Measurements from ENCODE around the gene DLEC1.

DLEC1 gene

DNA sequence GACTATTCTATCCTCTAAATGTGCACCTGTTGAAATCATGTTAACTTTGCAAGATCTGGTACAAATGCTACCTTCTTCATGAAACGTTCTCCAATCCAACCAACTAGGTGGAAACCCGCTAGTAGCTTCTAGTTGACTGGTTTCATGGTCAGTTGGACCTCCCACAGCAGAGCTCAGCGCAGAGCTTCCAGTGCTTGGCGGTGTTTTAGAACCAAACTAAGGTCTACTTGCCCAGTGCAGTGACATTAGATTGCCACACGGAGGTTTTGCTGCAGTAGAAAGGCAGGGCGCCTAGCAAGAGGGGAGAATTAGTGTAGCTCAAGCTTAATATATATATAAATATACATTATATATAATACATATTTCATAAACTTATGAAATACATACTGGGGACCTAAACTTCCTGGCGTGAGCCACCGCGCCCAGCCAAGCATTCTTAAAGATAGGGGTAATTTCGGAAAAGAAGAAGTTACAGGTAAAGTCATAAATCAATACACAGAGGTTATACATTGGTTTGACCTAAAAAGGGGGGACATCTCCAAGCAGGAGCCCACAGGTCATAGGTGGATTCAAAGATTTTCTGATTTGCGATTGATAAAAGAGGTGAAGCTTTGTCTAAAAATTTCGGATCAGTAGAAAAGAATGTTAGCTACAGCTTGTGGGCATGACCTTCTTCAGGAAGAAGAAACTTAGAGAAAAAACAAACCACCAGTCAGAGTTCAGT, 124.3 kb downstream of the DLEC1 start:
- DNase-seq = no peak

DNA sequence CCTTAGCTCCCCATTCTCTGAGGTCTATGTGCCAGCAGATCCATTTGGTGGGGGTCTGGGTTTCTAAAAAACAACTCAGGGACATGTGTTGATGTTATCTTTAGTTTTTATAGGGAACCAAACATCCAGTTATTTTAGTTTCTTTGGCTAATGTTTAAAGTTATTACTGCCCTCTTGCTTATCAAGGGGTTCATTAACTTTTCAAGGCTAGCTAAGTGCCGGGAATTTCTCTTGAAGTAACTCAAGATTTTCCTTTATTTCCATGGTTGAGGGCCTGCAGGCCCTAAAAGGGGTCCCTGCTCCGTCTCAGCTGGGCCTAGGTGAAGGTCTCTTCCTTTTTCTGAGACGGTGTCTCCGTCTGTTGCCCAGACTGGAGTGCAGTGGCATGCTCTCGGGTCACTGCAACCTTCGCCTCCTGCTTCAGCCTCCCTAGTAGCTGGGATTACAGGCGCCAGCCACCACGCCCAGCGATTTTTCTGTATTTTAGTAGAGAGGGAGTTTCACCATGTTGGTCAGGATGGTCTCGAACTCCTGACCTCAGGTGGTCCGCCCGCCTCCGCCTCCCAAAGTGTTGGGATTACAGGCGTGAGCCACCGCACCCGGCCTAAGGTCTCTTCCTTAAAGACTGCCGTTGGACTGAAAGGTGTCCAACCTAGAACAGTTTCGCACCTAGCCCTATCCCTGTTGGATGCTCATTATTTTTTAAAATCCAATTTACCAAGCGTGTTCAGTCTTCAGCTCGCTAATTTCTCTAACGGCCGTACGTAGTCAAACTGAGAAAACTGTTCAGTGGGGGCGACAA, 125.0 kb downstream of the DLEC1 start:
- DNase-seq = no peak

DNA sequence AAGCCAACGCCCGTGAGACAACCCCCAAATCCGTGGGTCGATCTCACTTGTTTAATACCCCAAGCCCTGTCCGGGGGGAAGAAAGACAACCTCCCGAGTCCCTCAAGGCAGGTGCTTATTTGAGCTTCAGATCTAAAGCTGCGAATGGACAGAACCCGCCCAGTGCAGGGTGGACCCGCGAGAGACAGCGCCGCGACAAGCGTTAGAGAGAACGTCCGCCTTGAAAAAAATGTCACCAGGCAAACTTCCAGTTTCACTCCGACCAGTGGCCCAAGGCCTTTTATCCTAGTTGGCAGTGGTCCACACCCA, 125.6 kb downstream of the DLEC1 start:
- no peak for DNase-seq

DNA sequence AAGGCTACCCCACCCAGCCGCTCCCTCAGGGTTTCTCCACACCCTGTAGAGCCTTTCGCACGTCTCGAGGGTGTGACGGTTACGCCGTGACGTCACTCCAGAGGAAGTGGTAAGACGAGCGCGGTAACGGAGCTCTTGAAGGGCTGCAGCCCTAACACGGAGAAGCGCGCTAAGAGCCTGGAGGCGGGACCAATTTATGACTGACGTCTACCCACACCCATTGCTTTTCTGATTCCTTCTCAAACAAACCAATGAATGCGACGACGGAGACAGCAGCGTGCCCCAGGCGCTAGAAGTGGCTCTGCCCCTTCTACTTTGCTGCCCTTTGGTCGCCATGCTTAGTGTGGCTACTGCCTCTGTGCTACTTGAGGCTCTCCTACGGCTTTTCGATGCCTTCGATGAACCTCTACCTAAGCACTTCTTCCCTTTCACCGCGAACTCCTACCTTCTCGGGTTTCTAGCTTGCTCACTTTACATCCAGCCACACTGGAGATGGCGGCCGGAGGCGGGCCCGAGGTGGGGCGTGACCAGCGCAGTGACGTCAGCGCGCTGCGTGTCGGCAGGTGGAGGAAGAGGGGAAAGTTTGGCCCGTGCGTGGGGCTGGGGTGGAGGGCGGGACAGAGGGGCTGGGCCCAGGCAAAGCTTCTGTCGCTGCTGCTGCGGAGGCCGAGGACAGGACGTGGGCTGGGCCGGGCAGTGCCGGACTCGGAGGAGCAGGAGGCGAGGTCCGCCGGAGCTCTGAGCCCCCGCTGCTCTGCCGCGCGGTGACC, 126.1 kb downstream of the DLEC1 start, which contains the start of gene OXSR1:
Gene OXSR1, plus strand, starts transcription at position 586 of the 770 bp plus-strand sequence. CDS start 340 bp downstream, outside the sequence.
- DNase-seq = peak; percentile 87

DNA sequence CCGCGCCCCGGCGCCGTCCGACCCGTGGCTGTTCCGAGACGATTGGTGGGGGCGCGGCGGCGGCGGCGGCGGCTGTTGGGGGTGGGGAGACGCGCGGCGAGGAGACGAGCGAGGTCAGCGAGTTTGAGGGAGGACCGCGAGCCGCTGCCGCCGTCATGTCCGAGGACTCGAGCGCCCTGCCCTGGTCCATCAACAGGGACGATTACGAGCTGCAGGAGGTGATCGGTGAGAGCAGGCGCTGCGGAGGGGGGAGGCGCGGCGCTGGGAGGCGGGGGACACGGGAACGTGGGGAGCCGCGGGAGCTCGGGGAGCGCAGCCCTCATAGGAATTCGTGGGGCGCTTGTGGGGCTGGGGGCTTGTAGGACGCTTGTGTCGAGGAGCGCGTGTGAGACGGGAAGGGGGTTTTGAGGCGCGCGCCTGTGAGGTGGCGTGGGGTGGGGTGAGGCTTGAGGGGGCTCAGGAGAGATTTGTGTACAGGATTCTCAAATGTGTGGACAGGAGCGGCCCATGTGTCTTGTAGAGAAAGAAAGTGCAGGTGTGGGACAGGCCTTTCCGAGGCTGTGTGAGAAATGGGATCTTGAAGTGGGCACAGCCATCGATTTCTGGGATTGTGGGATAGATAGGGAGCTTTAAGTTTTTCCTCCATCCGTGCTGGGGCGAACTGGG, 126.8 kb downstream of the DLEC1 start:
- DNase-seq = no peak

DNA sequence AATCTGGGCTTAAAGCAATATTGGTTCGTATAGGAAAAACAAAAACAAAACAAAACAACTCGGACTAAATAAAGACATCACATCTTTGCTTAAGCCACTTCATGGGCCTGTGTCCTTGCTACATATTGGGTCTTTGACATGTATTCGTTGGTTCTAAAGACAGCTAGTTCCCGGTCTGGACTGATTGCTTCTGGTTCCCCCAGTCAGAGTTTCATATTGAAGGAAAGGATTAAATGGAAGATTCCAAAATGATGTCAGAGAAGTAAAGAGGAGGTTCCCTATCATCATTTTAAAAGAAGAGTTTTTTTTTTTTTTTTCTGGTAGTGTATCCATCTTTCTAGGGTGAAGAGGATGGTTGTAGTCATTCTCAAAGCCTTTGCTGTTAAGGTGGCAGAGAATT, 128.6 kb downstream of the DLEC1 start:
- no peak for DNase-seq

DNA sequence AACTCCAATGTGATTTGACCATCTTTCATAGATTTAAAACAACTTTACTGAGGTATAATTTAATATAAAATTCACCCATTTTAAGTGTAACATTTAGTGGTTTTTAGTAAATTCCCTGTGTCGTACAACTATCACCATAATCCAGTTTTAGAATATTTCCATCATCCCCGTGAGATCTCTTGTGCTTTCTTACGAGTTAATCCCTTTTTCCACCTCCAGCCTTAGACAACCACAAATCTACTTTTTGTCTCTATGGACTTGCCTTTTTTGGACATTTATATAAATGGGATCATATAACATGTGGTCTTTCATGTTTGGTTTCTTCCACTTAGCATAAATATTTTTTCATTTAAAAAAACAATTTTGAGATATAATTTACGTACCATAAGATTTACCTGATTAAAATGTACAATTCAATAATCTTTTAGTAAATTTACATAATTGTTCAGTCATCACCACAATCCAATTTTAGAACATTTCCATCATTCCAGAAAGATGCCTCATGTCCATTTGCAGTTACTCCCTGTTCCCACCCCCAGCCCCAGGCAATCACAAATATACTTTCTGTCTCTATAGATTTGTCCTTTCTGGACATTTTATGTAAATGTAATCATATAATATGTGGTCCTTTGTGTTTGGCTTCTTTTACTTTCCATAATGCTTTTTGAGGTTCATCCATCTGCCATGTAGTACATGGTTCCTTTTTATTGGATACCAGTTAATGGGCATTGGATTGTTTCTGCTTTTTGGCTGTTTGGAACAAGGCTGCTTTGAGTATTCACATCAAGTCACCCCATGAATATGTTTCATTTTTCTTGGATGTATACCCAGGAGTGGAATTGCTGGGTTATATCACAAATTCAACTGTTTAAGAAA, 129.4 kb downstream of the DLEC1 start:
- no peak for DNase-seq

DNA sequence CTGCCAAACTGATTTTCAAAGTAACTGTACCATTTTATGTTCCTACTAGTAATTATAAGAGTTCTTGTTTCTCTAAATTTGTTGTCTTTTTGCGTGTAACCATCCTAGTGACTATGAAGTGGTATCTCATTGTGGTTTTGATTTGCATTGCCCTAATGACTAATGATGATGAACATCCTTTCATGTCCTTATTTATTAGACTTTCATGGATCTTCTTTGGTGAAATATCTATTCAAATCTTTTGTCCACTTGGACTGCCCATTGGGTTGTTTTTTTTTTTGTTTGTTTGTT, 130.0 kb downstream of the DLEC1 start:
- DNase-seq = no peak

DNA sequence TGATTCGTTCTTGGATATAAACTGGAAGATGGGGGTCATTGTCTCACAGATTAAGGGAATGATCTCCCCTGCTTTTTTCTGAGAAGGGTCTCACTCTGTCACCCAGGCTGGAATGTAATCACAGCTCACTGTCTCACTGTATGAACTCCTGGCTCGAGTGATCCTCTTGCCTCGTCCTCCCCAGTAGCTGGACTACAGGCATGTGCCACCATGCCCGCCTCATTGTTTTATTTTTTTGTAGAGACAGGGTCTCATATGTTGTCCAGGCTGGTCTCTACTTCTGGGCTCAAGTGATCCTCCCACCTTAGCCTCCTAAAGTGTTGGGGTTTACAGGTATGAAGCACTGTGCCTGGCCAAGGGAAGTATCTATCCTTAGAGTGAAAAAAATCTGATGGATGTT, 131.7 kb downstream of the DLEC1 start:
- no peak for DNase-seq

DNA sequence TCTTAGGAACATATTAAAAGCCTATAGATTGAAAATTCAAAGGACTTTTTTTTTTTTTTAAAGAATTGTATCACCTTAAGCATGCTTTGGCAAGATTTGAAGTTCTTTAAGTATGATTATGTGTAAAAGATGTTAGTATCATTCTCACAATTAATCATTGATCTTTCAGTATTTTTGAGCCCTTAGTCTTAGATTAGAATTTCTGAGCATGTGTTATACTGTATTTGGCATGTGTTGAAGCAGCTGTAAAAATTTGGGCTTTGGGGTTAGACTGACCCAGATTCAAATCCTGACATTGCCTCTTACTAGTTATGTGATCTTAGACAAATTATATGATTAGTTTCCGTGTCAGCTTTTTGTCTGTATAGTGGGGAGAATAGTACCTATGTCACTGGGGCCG, 132.6 kb downstream of the DLEC1 start:
- DNase-seq = no peak
